Sigmoid colon (tissue), 7 donors: ENCODE data around the gene PAPPA. TPM values are rescaled to one million over a fixed set of nuclear protein-coding genes. Genes with fewer than 3 reads are reported as not detected.

ENCODE experiments used
- DNase-seq: peaks from one replicate; pipeline ENCODE4 v3.0.0-alpha.2; 2019
- H3K27ac ChIP-seq, 4 donors: fragments of 200-600 bp; sonication (generic); one replicate each; pipeline ENCODE4 v1.5.1; 2016 to 2019; ENCODE audit warnings: mild to moderate bottlenecking in 1 of 4
- H3K27me3 ChIP-seq, 3 donors: fragments of 200-600 bp; sonication (generic); one replicate each; pipeline ENCODE4 v1.5.1; 2019; ENCODE audit warnings: mild to moderate bottlenecking in 1 of 3
- H3K36me3 ChIP-seq, 4 donors: fragments of 200-600 bp; sonication (generic); one replicate each; pipeline ENCODE4 v1.5.1; 2016 to 2019
- H3K4me1 ChIP-seq, 4 donors: fragments of 200-600 bp; sonication (generic); one replicate each; pipeline ENCODE4 v1.5.1; 2017 to 2019
- H3K4me3 ChIP-seq, 4 donors: fragments of 200-600 bp; sonication (generic); one replicate each; pipeline ENCODE4 v1.5.1; 2017 to 2019; ENCODE audit warnings: mild to moderate bottlenecking in 2 of 4, moderate library complexity in 1 of 4
- H3K9me3 ChIP-seq, 4 donors: fragments of 200-600 bp in 3 of 4; sonication (generic) in 3 of 4; one replicate each; pipeline versions ENCODE4 v1.5.1 to v1.6.1; 2013 to 2019
- CTCF ChIP-seq, 4 experiments: fragments of 450-650 bp in 3 of 4; fragments of 200-600 bp in 1 of 4; IDR thresholded peaks; one replicate each; pipeline ENCODE4 v1.5.1; 2016 to 2019; ENCODE audit warnings: antibody characterized with exemption in 4 of 4, mild to moderate bottlenecking in 3 of 4, moderate library complexity in 2 of 4
- EP300 ChIP-seq, 4 donors: sonication (generic); formaldehyde crosslinking; IDR thresholded peaks; one replicate each; pipeline ENCODE4 v1.6.1; 2017; ENCODE audit warnings: antibody characterized with exemption in 4 of 4
- POLR2A ChIP-seq, 2 donors: fragments of 450-650 bp; IDR thresholded peaks; one replicate each; pipeline ENCODE4 v1.6.1; 2016; ENCODE audit warnings: antibody characterized with exemption in 2 of 2, mild to moderate bottlenecking in 2 of 2, moderate library complexity in 2 of 2
- POLR2AphosphoS5 ChIP-seq, 4 donors: sonication (generic); formaldehyde crosslinking; IDR thresholded peaks; one replicate each; pipeline ENCODE4 v1.6.1; 2017; ENCODE audit warnings: antibody characterized with exemption in 4 of 4
- WGBS, 2 donors: extraction: QIAGEN DNeasy Blood & Tissue Kit; methylation state at CpG; one replicate each; pipeline ENCODE4 v1.1.7; 2013; 5-methylcytosine and 5-hydroxymethylcytosine counted together
- intact Hi-C: fragments of 100-400 bp; cut with DNase I; formaldehyde crosslinking; loops from one replicate; pipeline ENCODE4 v1.15.1; 2023
- polyA plus RNA-seq, 3 donors: library from polyadenylated mRNA; stranded (reverse); fragments of 200-250 nt; gene quantifications; one replicate each; pipeline ENCODE4 v1.2.3, GENCODE V29; 2013
- total RNA-seq, 4 donors: library from RNA; depleted of rRNA; stranded (reverse); fragments of >200 nt; gene quantifications; one replicate each; pipeline ENCODE4 v1.1.0, GENCODE V29; 2016
- donor health status: healthy with polysubstance abuse.
- donor health status: Bipolar disorder and iron deficiency.
- donor health status: healthy.

Gene PAPPA
- total and polyA plus RNA-seq, 7 donors: under 0.01 to 6.6 (median 3.6) TPM

- Histone ChIP-seq H3K27me3 (no peaks in the 10 kb centered on the region), H3K36me3 (peaks cover 0 to 4% (median 0%) of the 10 kb centered on the region in 4 donors), H3K9me3 (no peaks in the 10 kb centered on the region), H3K27ac (no peak overlapping the region), H3K4me3 (no peak overlapping the region), H3K4me1 (no peaks in the 10 kb centered on the region)
- DNase-seq: no peak
- intact Hi-C loops: no loop called here
- WGBS, 2 donors: 87 to 90% methylated on average over 5 of the region's 5 CpGs
- TF ChIP-seq POLR2A (IDR thresholded peaks at IDR 0.05) (no peak), POLR2AphosphoS5 (IDR thresholded peaks at IDR 0.05) (no peak), EP300 (IDR thresholded peaks at IDR 0.05) (no peak), CTCF (IDR thresholded peaks at IDR 0.05) (no peak)
Measured at GRCh38 chr9:116394894-116395698, 241.5 kb downstream of the PAPPA start.

- intact Hi-C loops: no loop called here
- TF ChIP-seq EP300 (IDR thresholded peaks at IDR 0.05) (no peak), POLR2A (IDR thresholded peaks at IDR 0.05) (no peak), POLR2AphosphoS5 (IDR thresholded peaks at IDR 0.05) (no peak), CTCF (IDR thresholded peaks at IDR 0.05) (no peak)
- DNase-seq: no peak
- H3K27me3 ChIP-seq: no peaks in the 10 kb centered on the region
- peaks cover 0 to 4% (median 0%) of the 10 kb centered on the region in 4 donors for H3K36me3 ChIP-seq
- no peak overlapping the region for H3K4me3 ChIP-seq
- no peak overlapping the region for H3K27ac ChIP-seq
- H3K9me3 ChIP-seq: no peaks in the 10 kb centered on the region
- 92 to 94% methylated on average over 3 of the region's 3 CpGs for WGBS, 2 donors
- H3K4me1 ChIP-seq: no peaks in the 10 kb centered on the region
Measured at GRCh38 chr9:116395699-116396037, 242.1 kb downstream of the PAPPA start.

- H3K4me3 ChIP-seq: no peak overlapping the region
- H3K9me3 ChIP-seq: no peaks in the 10 kb centered on the region
- no peaks in the 10 kb centered on the region for H3K36me3 ChIP-seq
- no peak for DNase-seq
- intact Hi-C loops: no loop called here
- no peaks in the 10 kb centered on the region for H3K27me3 ChIP-seq
- TF ChIP-seq POLR2AphosphoS5 (IDR thresholded peaks at IDR 0.05): no peak
- TF ChIP-seq EP300 (IDR thresholded peaks at IDR 0.05): no peak
- TF ChIP-seq POLR2A (IDR thresholded peaks at IDR 0.05): no peak
- TF ChIP-seq CTCF (IDR thresholded peaks at IDR 0.05): no peak
- no peak overlapping the region for H3K27ac ChIP-seq
- no peaks in the 10 kb centered on the region for H3K4me1 ChIP-seq
Measured at GRCh38 chr9:116403171-116403570, 249.6 kb downstream of the PAPPA start.

GRCh38 chr9:116404228-116404627, 250.6 kb downstream of the PAPPA start:
- WGBS, 2 donors: 94 to 95% methylated on average over 3 of the region's 3 CpGs
- Histone ChIP-seq H3K27me3 (no peaks in the 10 kb centered on the region), H3K9me3 (no peaks in the 10 kb centered on the region), H3K27ac (no peak overlapping the region), H3K36me3 (no peaks in the 10 kb centered on the region), H3K4me3 (no peak overlapping the region), H3K4me1 (no peaks in the 10 kb centered on the region)
- intact Hi-C loops: no loop called here
- DNase-seq: no peak
- TF ChIP-seq EP300 (IDR thresholded peaks at IDR 0.05) (no peak), CTCF (IDR thresholded peaks at IDR 0.05) (no peak), POLR2AphosphoS5 (IDR thresholded peaks at IDR 0.05) (no peak), POLR2A (IDR thresholded peaks at IDR 0.05) (no peak)

GRCh38 chr9:116405321-116405720, 251.7 kb downstream of the PAPPA start:
- 93% methylated on average over 1 of the region's 1 CpG for WGBS, 2 donors
- intact Hi-C loops: no loop called here

More at GRCh38 chr9:116405321-116405720, 251.7 kb downstream of the PAPPA start:
- Histone ChIP-seq H3K4me1 (peaks cover 0 to 7% (median 2%) of the 10 kb centered on the region in 4 donors), H3K27ac (no peak overlapping the region), H3K9me3 (no peaks in the 10 kb centered on the region), H3K27me3 (no peaks in the 10 kb centered on the region), H3K4me3 (no peak overlapping the region), H3K36me3 (no peaks in the 10 kb centered on the region)
- DNase-seq: no peak
- TF ChIP-seq POLR2A (IDR thresholded peaks at IDR 0.05) (no peak), CTCF (IDR thresholded peaks at IDR 0.05) (no peak), POLR2AphosphoS5 (IDR thresholded peaks at IDR 0.05) (no peak), EP300 (IDR thresholded peaks at IDR 0.05) (no peak)
